H1 (cell line): Measurements from ENCODE around the gene CACNA1C. TPM values are rescaled to one million over a fixed set of nuclear protein-coding genes. Genes with fewer than 3 reads are reported as not detected.

Experiments used
- RBBP5 ChIP-seq: IDR thresholded peaks from 2 replicates; pipeline ENCODE4 v1.7.1; 2012; ENCODE audit warnings: low read depth, mild to moderate bottlenecking, inconsistent platforms, low read length, moderate library complexity, borderline replicate concordance
- polyA plus RNA-seq, 7 experiments: library from polyadenylated mRNA; depleted of rRNA in 3 of 7; stranded (reverse) in 5 of 7; unstranded in 2 of 7; fragments of >200 nt in 5 of 7; fragments of 200-250 nt in 2 of 7; gene quantifications; 1 replicate in 5 of 7; 2 replicates in 1 of 7; 4 replicates in 1 of 7; pipeline versions ENCODE4 v1.2.1 to v1.2.3, GENCODE V29; 2011 to 2013; ENCODE audit warnings: missing spikeins in 2 of 7, mixed read lengths in 2 of 7
- total RNA-seq: library from RNA; stranded (reverse); fragmentation: NEBNext Ultra II Directional; extraction: Animal tissue kit (Norgen Biotek cat#: 25700); gene quantifications from 2 replicates; pipeline ENCODE4 v1.2.1, GENCODE V29; 2021
- TF ChIP-seq, protein P1 (sequence below): fragments of 300-600 bp; sonication (generic); IDR thresholded peaks from 2 replicates; pipeline ENCODE4 v1.7.1; 2012; ENCODE audit warnings: low read length, moderate library complexity, mild to moderate bottlenecking, inconsistent platforms; ENCODE audit not compliant: insufficient replicate concordance

CACNA1C gene
- total and polyA plus RNA-seq, 2 of the 8 experiments (the other 6 are each of a cell fraction or from before 2014, with no cell fraction given) = 1.3 TPM

DNA sequence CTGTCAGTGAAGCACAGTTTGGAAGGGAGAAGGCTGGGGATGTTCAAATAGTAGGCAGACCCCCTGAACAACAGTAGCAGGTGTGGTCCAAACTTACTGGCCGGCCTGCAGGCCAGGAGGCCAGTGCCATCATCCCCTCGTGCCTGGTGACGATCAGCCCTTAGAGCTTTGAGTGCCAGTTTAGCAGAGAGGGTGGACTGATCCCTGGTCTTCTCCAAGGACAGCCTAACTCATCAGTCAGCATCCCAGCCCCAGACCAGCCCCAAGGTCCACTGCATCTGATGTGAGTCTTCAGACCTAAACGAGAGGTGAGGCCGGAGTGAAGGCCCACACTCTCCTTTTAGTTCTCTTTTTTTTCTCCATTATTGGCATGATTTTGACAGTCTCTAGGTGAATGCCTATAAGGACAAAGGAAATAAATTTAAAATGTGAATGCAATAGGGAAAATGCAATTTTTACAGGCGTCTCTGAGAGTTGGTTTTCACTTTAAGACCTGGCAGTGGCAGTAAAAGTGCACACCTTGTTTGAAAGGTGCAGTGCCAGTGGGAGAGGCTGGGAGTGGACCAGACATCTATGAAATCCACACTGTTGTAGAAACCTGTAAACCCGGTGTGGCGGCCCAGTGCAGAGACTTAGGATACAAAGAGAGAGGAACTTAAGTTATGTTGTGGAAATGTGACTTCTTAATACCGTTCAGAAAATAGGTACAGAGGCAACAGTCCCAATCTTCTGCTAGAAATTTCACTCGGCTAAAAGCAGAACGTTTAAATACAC is 311.2 kb downstream of the CACNA1C start (continued):
- TF ChIP-seq, protein P1, sequence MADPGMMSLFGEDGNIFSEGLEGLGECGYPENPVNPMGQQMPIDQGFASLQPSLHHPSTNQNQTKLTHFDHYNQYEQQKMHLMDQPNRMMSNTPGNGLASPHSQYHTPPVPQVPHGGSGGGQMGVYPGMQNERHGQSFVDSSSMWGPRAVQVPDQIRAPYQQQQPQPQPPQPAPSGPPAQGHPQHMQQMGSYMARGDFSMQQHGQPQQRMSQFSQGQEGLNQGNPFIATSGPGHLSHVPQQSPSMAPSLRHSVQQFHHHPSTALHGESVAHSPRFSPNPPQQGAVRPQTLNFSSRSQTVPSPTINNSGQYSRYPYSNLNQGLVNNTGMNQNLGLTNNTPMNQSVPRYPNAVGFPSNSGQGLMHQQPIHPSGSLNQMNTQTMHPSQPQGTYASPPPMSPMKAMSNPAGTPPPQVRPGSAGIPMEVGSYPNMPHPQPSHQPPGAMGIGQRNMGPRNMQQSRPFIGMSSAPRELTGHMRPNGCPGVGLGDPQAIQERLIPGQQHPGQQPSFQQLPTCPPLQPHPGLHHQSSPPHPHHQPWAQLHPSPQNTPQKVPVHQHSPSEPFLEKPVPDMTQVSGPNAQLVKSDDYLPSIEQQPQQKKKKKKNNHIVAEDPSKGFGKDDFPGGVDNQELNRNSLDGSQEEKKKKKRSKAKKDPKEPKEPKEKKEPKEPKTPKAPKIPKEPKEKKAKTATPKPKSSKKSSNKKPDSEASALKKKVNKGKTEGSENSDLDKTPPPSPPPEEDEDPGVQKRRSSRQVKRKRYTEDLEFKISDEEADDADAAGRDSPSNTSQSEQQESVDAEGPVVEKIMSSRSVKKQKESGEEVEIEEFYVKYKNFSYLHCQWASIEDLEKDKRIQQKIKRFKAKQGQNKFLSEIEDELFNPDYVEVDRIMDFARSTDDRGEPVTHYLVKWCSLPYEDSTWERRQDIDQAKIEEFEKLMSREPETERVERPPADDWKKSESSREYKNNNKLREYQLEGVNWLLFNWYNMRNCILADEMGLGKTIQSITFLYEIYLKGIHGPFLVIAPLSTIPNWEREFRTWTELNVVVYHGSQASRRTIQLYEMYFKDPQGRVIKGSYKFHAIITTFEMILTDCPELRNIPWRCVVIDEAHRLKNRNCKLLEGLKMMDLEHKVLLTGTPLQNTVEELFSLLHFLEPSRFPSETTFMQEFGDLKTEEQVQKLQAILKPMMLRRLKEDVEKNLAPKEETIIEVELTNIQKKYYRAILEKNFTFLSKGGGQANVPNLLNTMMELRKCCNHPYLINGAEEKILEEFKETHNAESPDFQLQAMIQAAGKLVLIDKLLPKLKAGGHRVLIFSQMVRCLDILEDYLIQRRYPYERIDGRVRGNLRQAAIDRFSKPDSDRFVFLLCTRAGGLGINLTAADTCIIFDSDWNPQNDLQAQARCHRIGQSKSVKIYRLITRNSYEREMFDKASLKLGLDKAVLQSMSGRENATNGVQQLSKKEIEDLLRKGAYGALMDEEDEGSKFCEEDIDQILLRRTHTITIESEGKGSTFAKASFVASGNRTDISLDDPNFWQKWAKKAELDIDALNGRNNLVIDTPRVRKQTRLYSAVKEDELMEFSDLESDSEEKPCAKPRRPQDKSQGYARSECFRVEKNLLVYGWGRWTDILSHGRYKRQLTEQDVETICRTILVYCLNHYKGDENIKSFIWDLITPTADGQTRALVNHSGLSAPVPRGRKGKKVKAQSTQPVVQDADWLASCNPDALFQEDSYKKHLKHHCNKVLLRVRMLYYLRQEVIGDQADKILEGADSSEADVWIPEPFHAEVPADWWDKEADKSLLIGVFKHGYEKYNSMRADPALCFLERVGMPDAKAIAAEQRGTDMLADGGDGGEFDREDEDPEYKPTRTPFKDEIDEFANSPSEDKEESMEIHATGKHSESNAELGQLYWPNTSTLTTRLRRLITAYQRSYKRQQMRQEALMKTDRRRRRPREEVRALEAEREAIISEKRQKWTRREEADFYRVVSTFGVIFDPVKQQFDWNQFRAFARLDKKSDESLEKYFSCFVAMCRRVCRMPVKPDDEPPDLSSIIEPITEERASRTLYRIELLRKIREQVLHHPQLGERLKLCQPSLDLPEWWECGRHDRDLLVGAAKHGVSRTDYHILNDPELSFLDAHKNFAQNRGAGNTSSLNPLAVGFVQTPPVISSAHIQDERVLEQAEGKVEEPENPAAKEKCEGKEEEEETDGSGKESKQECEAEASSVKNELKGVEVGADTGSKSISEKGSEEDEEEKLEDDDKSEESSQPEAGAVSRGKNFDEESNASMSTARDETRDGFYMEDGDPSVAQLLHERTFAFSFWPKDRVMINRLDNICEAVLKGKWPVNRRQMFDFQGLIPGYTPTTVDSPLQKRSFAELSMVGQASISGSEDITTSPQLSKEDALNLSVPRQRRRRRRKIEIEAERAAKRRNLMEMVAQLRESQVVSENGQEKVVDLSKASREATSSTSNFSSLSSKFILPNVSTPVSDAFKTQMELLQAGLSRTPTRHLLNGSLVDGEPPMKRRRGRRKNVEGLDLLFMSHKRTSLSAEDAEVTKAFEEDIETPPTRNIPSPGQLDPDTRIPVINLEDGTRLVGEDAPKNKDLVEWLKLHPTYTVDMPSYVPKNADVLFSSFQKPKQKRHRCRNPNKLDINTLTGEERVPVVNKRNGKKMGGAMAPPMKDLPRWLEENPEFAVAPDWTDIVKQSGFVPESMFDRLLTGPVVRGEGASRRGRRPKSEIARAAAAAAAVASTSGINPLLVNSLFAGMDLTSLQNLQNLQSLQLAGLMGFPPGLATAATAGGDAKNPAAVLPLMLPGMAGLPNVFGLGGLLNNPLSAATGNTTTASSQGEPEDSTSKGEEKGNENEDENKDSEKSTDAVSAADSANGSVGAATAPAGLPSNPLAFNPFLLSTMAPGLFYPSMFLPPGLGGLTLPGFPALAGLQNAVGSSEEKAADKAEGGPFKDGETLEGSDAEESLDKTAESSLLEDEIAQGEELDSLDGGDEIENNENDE = no peak
- no peak for TF ChIP-seq RBBP5
